Suppressor macrophage (primary cell): ENCODE measurements around the gene GRHL1.
A peak's percentile ranks its signal among the peaks of the same experiment; 100 is the strongest.

Experiments
- DNase-seq, 4 experiments: peaks; one replicate each; pipeline ENCODE4 v3.0.0-alpha.2; 2020 to 2022

Gene GRHL1

DNA sequence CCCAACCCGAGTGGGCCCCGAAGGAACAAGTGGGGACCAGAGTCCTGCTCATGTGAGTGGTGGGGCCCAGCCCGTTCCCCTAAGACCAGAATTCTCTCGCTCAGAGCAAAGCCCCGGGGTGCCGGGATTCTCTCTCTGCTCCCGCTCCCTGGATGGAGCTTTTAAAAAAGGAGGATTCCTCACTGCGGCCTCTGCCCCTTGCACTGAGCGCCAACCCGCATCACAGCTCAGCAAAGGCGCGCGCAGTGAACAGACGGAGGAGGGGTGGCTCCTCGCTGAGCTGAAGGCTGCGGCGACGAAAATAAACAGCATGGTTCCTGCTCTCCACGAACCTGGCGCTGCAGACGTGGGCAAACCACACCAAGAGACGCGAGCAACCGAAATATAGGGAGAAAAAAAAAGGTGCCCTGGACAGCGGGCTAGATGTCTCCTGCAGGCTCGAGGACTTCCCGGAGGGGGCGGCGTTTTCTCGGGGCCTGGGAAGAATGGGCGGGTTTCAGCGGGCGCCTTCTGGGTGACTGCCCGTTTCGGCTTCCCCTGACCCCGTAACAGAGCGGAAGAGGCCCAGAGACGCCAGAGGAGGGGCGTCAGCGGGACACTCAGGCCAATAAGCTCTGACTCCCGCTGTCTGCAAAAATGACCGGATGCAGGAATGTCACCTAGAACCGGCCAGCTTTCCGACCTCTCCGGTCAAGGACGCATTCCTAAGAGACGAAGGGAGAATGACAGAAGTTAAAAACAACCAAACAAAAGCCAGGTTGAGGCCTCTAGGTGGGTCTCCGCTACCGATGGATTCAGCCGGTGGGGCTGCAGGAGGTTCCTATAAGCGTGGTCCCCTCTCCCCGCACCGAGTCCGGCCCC is 91.0 kb downstream of the GRHL1 start:
- DNase-seq, result peak; percentile 87 to 93 (median 91)

DNA sequence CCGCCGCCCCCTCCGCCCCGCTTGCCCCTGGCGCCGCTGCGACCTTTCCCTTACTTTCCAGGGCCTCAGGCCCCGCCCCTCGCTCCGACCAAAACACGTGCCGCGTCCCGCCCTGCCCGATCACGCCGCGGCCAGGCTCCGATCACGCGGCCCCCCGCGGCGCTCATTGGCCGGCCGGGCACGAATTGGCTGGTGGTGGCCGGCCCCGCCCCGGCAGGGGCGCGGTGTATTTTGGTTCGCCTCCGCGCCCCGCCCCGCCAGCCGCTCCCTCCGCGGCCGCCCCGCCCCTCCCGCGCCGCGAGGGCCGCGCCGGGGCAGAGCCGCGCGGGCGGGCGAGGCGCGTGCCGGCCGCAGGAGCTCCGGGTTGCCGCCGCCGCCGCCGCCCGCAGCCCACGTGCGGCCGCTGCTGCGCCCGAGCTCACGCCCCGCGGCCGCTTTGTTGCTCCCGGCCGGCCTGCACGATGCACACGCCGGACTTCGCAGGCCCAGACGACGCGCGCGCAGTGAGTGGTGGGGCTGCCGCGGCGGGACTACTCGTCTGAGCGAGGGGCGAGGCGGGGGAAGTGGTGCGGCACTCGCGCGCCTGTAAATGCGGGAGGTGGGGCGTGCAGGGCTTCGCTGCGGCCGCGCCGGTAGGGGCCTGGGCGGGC is 91.9 kb downstream of the GRHL1 start, which contains the start of gene KLF11:
Gene KLF11, plus strand, starts transcription at position 295 of the 650 bp plus-strand sequence. Its CDS starts 167 bp downstream, at position 462.
- peak; percentile 96 to 98 (median 98) for DNase-seq

DNA sequence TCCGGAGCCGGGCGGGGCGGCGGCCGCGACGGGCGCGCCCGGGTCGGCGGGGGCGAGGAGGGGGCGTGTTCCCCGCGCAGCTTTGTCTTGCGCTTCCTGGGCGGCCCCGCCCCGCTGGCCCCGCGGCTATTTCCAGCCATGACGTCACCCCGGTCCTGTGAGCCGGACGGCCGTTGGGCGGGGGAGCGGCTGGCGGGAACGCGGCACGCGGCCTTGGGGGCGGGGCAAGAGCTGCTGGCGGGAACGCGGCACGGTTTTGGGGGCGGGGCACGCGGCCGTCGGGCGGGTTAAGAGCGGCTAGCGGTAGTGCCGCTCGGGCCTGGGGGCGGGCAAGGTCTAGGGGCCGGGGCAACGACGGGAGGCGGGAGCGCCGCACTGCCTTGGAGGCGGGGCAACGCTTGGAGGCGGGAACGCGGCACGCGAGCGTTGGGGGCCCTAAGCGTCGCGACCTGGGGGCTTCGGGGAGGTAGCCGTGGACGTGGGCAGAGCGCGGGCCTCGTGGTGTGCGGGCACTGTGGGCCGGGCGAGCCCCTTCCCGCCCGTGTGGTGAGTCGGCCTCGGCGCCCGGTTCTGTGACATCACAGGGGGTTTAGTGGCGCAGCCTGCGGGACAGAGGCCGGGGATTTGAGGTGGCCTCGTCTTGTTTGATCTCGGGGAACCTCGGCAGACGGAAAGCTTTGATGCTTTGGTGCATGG is 92.6 kb downstream of the GRHL1 start:
- peak; percentile 98 to 100 (median 98) for DNase-seq

DNA sequence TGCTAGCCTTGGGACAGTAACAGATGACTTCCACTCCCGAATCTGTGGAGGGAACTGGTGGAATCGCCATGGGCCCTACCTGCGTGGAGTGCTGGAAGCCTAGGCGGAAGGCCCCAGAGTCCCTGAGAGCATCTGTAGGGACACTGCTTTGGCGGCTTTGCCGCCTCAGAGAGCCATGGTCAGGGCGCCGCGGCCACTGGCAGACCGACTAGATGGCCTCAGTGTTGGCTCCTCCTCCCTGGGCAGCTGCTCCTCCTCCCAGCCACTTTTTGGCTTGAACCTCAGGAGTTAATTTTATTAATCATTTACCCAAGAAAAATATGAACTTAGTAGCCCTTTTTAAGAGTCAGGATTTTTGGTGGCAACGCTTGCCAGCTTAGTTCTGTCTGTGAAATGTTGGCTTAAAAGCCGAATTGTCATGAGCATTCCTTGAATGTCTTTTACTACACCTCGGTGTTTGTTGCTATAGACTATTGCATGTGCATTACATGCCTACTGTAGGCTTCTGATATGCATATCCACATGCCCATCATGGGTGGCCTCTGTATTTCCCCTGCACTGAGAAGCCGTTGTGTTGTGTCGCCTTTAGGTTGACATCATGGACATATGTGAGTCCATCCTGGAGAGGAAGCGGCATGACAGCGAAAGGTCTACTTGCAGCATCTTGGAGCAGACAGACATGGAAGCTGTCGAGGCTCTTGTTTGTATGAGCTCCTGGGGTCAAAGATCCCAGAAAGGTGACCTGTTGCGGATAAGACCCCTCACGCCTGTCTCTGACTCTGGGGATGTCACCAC is 94.3 kb downstream of the GRHL1 start:
- no peak for DNase-seq

DNA sequence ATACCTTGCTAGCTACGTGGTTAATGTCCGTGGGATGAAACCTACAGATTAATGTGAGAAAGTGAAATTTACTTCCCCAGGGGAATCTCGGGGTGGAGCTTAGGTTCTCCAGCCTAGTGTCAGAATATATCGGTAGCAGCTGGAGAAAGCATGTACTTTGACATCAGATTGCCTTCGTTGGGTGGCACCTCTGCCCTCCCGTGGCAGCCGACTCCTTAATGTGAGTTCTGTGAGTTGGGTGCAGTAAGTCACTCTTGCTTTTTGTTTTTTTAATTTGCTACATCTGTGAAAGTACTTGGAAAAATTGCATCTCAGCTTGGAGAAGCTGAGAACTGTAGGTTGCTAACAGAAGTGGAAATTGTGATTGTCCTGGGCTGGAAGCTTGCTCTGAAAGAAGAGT is 95.4 kb downstream of the GRHL1 start:
- DNase-seq, result no peak

DNA sequence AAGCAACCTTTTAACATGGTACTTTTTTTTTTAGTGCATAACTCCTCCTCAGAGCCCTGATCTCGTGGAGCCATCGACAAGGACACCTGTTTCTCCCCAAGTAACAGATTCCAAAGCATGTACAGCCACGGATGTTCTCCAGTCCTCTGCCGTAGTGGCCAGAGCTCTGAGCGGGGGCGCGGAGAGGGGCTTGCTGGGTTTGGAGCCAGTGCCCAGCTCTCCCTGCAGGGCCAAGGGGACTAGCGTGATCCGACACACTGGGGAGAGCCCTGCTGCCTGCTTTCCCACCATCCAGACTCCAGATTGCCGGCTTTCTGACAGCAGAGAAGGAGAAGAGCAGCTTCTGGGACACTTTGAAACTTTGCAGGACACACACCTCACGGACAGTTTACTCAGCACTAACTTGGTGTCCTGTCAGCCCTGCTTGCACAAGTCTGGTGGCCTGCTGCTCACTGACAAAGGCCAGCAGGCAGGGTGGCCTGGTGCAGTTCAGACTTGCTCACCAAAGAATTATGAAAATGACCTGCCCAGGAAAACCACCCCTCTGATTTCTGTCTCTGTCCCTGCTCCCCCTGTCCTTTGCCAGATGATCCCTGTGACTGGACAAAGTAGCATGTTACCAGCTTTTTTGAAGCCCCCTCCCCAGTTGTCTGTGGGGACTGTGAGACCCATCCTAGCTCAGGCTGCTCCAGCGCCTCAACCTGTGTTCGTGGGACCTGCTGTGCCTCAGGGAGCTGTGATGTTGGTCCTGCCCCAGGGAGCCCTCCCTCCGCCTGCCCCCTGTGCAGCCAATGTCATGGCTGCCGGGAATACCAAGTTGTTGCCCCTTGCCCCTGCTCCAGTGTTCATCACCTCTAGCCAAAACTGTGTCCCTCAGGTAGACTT is 96.4 kb downstream of the GRHL1 start:
- DNase-seq, result no peak

DNA sequence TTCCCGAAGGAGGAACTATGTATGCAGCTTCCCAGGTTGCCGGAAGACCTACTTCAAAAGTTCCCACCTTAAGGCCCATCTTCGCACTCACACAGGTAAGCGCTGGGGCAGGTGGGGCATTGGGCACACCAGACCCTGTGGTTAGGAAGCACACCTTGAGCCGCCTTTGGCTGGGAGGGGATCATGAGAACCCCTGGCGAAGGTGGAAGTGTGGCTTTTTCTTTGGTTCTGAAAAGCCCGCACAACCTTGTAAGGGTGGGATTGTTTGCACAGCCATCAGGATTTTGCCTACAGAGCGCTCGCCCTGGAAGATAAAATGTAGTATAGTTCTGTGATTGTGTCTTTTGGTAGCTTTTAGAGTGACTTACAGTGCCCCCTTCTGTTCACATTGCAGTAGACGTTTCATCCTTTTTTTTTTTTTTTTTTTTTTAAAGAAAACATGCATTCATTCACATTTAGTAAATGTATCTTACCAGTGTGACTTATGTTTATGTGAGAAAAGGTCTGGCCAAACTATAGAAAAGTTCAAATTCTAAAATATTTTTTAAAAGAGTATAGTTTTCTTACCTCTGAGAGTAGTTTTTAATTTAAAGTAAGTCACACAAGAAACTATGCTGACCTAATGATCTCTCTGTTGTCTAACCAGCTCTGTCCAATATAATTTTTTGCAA is 97.1 kb downstream of the GRHL1 start:
- peak; percentile 44 to 81 (median 66) for DNase-seq
